GM23338 (cell line): ENCODE measurements around the gene GTF3C5.

ENCODE experiments used
- JUNB ChIP-seq: IDR thresholded peaks from one replicate; pipeline ENCODE4 v1.6.1; 2016; ENCODE audit warnings: antibody characterized with exemption; ENCODE audit not compliant: unreplicated experiment
- POLR2AphosphoS5 ChIP-seq: IDR thresholded peaks from 2 replicates; pipeline ENCODE4 v1.6.1; 2016; ENCODE audit warnings: antibody characterized with exemption, low read depth
- TF ChIP-seq, protein P1 (sequence below), 2 experiments: fragments of 200-600 bp in 1 of 2; sonication (generic) in 1 of 2; conservative IDR thresholded peaks; 2 replicates each; pipeline versions ENCODE4 v1.5.1 to v1.6.1; 2016 to 2017; ENCODE audit warnings: antibody characterized with exemption in 2 of 2, low read depth in 2 of 2, mild to moderate bottlenecking in 2 of 2, moderate library complexity in 1 of 2
- TF ChIP-seq, protein P2 (sequence below): IDR thresholded peaks from one replicate; pipeline ENCODE4 v1.6.1; 2018; ENCODE audit warnings: antibody characterized with exemption; ENCODE audit not compliant: unreplicated experiment

DNA sequence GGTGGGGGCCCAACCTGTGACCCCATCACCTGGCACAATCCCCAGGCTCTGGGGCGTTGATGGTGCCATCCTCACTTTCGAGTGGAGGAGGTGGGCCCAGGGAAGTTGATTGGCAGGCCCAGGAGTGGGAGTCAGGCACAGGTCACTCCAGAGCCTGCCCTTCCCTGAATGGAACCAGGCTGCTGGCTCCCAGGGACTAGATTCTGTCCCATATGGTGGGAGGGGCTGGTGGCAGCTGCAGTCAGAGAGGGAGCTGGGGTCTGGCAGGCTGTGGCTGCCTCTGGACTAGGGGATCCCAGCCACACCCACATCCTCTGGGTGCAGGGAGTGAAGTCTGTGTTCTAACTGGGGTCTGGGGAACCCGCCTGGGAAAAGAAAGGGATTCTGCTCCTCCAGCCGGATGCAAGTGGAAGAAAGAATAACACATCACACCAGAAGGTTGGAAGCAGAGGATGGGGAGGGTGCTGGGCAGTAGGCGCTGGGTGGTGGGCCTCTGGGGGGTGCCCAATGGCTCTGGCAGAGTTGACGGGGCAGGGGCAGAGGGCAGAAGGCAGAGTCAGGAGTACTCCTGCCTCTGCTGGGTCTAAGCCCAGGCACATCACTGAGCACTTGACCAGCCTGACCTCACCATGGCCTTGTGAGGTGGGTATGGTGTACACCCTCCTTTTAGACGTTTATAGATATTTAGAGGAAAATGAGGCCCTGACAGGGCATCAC lies 56.8 kb downstream of the GTF3C5 start:
- TF ChIP-seq, protein P1, sequence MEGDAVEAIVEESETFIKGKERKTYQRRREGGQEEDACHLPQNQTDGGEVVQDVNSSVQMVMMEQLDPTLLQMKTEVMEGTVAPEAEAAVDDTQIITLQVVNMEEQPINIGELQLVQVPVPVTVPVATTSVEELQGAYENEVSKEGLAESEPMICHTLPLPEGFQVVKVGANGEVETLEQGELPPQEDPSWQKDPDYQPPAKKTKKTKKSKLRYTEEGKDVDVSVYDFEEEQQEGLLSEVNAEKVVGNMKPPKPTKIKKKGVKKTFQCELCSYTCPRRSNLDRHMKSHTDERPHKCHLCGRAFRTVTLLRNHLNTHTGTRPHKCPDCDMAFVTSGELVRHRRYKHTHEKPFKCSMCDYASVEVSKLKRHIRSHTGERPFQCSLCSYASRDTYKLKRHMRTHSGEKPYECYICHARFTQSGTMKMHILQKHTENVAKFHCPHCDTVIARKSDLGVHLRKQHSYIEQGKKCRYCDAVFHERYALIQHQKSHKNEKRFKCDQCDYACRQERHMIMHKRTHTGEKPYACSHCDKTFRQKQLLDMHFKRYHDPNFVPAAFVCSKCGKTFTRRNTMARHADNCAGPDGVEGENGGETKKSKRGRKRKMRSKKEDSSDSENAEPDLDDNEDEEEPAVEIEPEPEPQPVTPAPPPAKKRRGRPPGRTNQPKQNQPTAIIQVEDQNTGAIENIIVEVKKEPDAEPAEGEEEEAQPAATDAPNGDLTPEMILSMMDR (conservative IDR thresholded peaks at IDR 0.05; ENCODE audit: low read depth in 2 of 2), result no peak
- TF ChIP-seq JUNB (no peak), POLR2AphosphoS5 (no peak)
- TF ChIP-seq, protein P2, sequence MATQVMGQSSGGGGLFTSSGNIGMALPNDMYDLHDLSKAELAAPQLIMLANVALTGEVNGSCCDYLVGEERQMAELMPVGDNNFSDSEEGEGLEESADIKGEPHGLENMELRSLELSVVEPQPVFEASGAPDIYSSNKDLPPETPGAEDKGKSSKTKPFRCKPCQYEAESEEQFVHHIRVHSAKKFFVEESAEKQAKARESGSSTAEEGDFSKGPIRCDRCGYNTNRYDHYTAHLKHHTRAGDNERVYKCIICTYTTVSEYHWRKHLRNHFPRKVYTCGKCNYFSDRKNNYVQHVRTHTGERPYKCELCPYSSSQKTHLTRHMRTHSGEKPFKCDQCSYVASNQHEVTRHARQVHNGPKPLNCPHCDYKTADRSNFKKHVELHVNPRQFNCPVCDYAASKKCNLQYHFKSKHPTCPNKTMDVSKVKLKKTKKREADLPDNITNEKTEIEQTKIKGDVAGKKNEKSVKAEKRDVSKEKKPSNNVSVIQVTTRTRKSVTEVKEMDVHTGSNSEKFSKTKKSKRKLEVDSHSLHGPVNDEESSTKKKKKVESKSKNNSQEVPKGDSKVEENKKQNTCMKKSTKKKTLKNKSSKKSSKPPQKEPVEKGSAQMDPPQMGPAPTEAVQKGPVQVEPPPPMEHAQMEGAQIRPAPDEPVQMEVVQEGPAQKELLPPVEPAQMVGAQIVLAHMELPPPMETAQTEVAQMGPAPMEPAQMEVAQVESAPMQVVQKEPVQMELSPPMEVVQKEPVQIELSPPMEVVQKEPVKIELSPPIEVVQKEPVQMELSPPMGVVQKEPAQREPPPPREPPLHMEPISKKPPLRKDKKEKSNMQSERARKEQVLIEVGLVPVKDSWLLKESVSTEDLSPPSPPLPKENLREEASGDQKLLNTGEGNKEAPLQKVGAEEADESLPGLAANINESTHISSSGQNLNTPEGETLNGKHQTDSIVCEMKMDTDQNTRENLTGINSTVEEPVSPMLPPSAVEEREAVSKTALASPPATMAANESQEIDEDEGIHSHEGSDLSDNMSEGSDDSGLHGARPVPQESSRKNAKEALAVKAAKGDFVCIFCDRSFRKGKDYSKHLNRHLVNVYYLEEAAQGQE, result no peak
